Stomach smooth muscle (tissue), 2 donors: ENCODE measurements around the gene ZNF814.
A peak's percentile ranks its signal among the peaks of the same experiment; 100 is the strongest.
"Not testable (repeated sequence)": the region's sequence is repeated elsewhere in the genome, so short reads cannot be mapped to it uniquely, and the experiment has no call there.

Experiments
- H3K27ac ChIP-seq: one replicate; pipeline ENCODE4 v1.7.0; 2013; ENCODE audit warnings: mild to moderate bottlenecking, low read length, inconsistent platforms
- H3K27me3 ChIP-seq, 2 donors: one replicate each; pipeline ENCODE4 v1.7.0; 2013; ENCODE audit warnings: low read length in 2 of 2; ENCODE audit not compliant: insufficient read depth in 2 of 2, control insufficient read depth in 1 of 2
- H3K36me3 ChIP-seq, 2 donors: one replicate each; pipeline ENCODE4 v1.7.0; 2013; ENCODE audit warnings: low read length in 2 of 2; ENCODE audit not compliant: control insufficient read depth in 2 of 2, insufficient read depth in 2 of 2
- H3K4me1 ChIP-seq: one replicate; pipeline ENCODE4 v1.7.0; 2013; ENCODE audit warnings: low read length; ENCODE audit not compliant: control insufficient read depth, insufficient read depth
- H3K4me3 ChIP-seq, 2 donors: one replicate each; pipeline ENCODE4 v1.7.0; 2013; ENCODE audit warnings: low read length in 2 of 2
- H3K9ac ChIP-seq, 2 donors: one replicate each; pipeline ENCODE4 v1.7.0; 2013; ENCODE audit warnings: low read length in 2 of 2, mild to moderate bottlenecking in 1 of 2
- H3K9me3 ChIP-seq, 2 donors: one replicate each; pipeline ENCODE4 v1.7.0; 2013; ENCODE audit warnings: low read length in 2 of 2; ENCODE audit not compliant: control insufficient read depth in 2 of 2
- donor health status: healthy.
- donor health status: Pancreatic carcinoma.

ZNF814 gene

DNA sequence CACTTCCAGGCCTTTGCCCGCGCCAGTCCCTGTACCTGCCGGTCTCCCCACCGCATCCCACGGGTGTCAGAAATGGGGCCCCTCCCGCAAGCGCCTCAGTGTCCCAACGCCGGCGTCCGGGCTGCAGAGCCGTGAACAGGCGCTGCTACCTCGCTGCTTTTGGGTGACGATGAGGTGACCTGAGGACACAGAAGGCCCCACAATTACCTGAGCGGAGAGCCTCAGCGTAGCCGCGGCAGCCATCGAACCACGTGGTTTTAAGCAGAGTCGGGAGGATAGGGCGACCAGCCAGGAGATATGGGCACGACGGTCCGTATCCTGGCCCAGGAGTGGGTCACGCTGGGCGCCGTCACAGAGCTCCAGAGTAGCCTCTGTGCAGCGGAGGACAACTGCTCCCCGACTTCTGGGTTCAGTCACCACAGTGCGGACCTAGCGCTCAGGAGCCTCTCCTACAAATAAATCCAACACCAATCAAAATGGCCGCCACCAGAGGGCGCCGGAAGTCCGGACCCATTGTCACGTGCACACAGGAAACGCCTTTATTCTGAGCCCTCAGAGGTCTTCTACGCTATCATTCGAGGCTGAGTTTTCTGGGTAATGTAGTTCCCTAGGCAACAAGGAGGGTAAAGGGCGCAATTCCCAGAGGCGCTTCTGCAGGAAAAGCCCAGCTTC, at the start of gene ZNF814:
Gene ZNF814, minus strand, starts transcription at position 478 of the 672 bp plus-strand sequence. Its CDS starts 235 bp downstream, at position 243.
- H3K27me3 ChIP-seq: no peaks in the 10 kb centered on the region
- no peaks in the 10 kb centered on the region for H3K9me3 ChIP-seq
- peak within 1 kb of the TSS; percentile 67 for H3K27ac ChIP-seq
- peaks cover 4% of the 10 kb centered on the region for H3K4me1 ChIP-seq
- no peaks in the 10 kb centered on the region for H3K36me3 ChIP-seq
- H3K9ac ChIP-seq: peak within 1 kb of the TSS; percentile 80 to 82
- H3K4me3 ChIP-seq: peak within 1 kb of the TSS; percentile 88 to 98

DNA sequence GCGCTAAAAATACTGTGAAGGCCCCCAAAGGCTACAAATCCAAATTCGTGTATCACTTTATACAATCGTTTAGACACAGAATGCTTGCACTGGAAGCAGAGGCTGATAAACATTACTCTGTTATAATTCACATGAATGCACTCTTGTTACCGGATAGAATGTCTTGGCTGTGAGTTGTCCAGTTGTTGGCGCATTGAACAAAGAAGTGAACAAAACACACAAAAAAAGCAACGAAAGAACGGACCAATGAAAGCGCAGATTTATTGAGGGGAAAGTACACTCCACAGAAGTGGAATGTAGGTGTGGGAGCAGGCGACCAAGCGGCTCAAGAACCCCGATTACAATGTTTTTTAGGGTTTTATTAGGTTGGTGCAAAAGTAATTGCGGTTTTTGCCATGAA, 46.9 kb upstream of the ZNF814 start:
- Histone ChIP-seq H3K27ac (no peak overlapping the region), H3K9ac (no peak overlapping the region), H3K4me3 (no peak overlapping the region), H3K9me3 (peaks cover 4 to 7% of the 10 kb centered on the region in 2 donors), H3K36me3 (peaks cover 4 to 11% of the 10 kb centered on the region in 2 donors), H3K27me3 (no peaks in the 10 kb centered on the region), H3K4me1 (peaks cover 11% of the 10 kb centered on the region)

DNA sequence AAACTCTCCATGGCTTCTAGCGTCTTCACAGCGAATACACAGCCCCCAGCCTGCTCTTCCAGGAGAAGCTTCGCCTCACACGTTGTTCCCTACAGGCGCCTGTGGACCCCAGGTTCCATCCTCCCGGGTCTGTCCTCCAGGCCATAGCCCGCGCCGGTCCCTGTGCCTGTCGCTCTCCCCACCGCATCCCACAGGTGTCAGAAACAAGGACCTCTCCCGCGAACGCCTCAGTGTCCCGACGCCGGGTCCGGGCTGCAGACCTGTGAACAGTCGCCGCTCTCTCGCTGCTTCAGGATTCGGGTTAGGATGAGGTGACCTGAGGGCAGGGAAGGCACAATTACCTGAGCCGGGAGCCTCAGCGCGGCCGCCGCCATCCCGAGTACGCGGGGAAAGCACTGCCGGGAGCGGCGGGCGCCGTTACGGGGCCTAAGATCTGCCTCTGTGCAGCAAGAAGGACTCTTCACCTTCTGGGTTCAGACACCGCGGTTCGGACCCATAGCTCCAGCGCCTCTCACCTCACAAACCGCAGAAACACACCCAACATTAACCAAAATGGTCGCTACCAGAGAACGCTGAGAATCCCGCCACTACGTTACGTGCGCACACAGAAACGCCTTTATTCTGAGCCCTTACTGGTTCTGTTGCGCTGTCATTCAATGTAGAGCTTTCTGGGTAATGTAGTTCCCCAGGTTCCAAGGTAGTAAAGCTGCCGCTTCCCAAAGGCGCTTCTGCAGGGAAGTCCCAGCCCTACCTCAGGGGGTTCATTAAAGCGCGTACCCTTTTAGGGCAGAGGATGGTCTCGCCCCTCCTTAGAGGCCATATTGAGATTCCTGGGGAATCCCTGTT, 46.2 kb upstream of the ZNF814 start, which contains the start of gene ZNF418:
Gene ZNF418, minus strand, starts transcription at position 583 of the 846 bp plus-strand sequence. CDS start 1,580 bp downstream, outside the sequence.
- H3K9ac ChIP-seq: peak within 1 kb of the TSS; percentile 80
- H3K36me3 ChIP-seq: peaks cover 9 to 15% of the 10 kb centered on the region in 2 donors
- H3K9me3 ChIP-seq: peaks cover 4 to 7% of the 10 kb centered on the region in 2 donors
- H3K27me3 ChIP-seq: no peaks in the 10 kb centered on the region
- peak within 1 kb of the TSS; percentile 79 to 93 for H3K4me3 ChIP-seq
- H3K27ac ChIP-seq: peak within 1 kb of the TSS; percentile 58
- peaks cover 11% of the 10 kb centered on the region for H3K4me1 ChIP-seq

DNA sequence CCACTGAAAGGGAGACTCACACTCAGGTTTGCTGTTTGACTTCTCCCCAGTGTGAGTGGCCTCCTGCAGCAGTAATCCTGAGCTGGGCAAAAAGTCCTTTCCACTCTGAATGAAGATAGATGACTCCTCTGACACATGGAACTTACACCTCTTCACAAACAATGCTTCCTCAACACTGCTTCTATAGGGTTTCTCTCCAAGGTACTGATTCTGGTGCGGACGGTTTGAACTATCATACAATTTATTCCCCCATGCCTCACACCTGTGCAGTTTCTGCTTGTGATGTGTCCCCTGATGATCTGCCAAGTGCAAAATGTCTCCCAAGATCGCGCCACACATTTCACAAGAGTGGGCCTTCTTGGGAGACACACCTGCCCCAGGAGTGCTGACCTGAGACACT, 38.8 kb upstream of the ZNF814 start:
- no peaks in the 10 kb centered on the region for H3K27me3 ChIP-seq
- H3K27ac ChIP-seq: no peak overlapping the region
- H3K4me3 ChIP-seq: peak overlapping the region in 1 of 2 donors; percentile 46
- H3K36me3 ChIP-seq: peaks cover 39 to 48% of the 10 kb centered on the region in 2 donors
- H3K9me3 ChIP-seq: peaks cover 30 to 39% of the 10 kb centered on the region in 2 donors
- no peak overlapping the region for H3K9ac ChIP-seq
- no peaks in the 10 kb centered on the region for H3K4me1 ChIP-seq

DNA sequence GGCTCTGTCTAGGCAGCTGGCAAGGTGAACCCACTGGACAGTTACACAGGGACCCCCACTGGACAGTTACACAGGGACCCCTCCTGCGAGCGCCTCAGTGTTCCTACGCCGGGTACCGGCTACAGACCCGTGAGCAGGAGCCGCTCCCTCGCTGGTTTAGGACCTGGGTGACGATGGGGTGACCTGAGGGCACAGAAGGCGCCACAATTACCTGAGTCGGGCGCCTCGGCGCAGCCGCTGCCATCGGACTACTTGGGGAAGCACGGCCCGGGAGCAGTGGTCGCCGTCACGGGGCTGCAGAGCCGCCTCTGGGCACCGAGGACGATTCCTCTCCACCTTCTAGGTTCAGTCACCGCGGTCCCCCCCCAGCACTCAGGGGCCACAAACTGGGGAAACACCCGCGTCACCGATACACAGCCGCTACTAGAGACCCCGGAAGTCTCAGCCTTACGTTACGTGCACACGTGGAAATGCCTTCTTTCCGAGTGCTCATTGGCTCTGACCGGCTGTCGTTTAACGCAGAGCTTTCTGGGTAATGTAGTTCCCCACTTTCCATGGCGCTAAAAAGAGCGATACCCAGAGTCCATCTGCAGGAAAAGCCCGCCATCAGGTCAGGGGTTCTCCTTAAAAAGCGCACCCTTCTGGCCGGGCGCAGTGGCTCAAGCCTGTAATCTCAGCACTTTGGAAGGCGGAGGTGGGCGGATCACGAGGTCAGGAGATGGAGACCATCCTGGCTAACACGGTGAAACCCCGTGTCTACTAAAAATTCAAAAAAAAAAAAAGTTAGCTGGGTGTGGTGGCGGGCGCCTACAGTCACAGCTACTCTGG, 27.5 kb upstream of the ZNF814 start, which contains the start of gene ZNF417:
Gene ZNF417, minus strand, starts transcription at position 425 of the 828 bp plus-strand sequence. Its CDS starts 181 bp downstream, at position 244.
- Histone ChIP-seq H3K36me3 (peaks cover 11 to 16% of the 10 kb centered on the region in 2 donors), H3K9ac (peak within 1 kb of the TSS; percentile 81 to 89), H3K4me1 (peaks cover 11% of the 10 kb centered on the region), H3K4me3 (peak within 1 kb of the TSS; percentile 82 to 91), H3K27ac (peak within 1 kb of the TSS; percentile 58)
- H3K27me3 ChIP-seq, H3K9me3 ChIP-seq: not testable (repeated sequence)

DNA sequence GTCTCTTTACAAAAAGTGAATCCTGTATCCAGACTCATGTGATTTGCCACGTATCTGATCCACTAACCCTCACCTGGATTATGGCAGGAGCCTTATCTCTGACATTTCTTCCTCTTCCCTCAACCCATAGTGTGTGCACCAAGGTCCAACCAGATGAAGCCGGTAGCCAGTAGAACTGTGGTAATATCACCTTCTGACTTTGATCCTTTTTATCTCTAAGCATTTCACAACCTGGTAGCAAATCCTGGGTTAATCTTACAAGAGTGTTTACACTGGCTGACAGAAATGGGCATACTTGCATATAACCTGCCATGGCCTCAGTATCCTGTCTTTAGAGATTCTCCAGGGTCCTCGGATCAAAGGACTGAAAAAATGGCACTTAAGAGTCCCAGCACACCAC, 25.7 kb upstream of the ZNF814 start:
- H3K36me3 ChIP-seq: peaks cover 14 to 18% of the 10 kb centered on the region in 2 donors

DNA sequence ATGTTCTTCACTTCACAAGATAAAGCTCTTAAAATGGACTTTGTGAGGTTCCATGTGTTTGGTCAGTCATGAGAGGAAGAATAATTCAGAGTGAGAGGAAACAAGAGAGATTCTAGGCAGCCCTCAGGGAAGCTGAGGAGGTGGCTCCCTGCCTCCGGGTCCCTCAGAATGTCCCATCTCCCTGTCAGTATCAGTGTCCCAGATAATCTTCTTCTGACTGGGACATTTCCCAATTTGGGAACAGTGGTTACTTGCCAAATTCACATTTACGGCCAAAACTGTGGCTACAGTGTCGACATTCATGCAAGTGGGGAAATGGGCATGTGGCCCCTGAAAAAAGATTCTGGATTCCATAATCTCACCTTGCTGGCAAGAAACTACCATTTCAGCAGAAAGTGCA, 18.6 kb upstream of the ZNF814 start:
- H3K27me3 ChIP-seq: no peaks in the 10 kb centered on the region
- no peak overlapping the region for H3K9ac ChIP-seq
- peaks cover 0 to 9% of the 10 kb centered on the region in 2 donors for H3K9me3 ChIP-seq
- H3K4me1 ChIP-seq: no peaks in the 10 kb centered on the region
- no peak overlapping the region for H3K4me3 ChIP-seq
- no peak overlapping the region for H3K27ac ChIP-seq
- peaks cover 21 to 32% of the 10 kb centered on the region in 2 donors for H3K36me3 ChIP-seq

More for the DNA sequence above, 25.7 kb upstream of the ZNF814 start:
- Histone ChIP-seq H3K9me3 (peaks cover 0 to 8% of the 10 kb centered on the region in 2 donors), H3K4me3 (peak overlapping the region; percentile 8 to 17), H3K4me1 (peaks cover 11% of the 10 kb centered on the region), H3K27me3 (no peaks in the 10 kb centered on the region), H3K9ac (no peak overlapping the region), H3K27ac (no peak overlapping the region)

DNA sequence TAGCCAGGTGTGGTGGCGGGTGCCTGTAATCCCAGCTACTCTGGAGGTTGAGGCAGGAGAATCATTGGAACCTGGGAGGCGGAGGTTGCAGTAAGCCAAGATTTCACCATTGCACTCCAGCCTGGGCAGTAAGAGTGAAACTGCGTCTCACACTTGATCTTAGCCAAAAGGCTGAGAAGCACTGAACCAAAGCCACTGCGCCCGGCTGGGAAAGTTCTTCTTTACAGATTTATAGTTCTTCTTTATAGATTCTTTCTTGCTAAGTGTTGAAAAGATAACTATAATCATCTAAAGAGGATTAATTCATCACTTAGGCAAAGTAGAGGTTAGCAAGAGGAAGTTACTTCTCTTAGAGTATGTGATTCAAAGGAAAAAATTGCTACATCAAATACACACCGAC, 16.4 kb upstream of the ZNF814 start:
- Histone ChIP-seq H3K27me3 (no peaks in the 10 kb centered on the region), H3K4me3 (no peak overlapping the region), H3K9me3 (peaks cover 0 to 3% of the 10 kb centered on the region in 2 donors), H3K27ac (no peak overlapping the region), H3K4me1 (no peaks in the 10 kb centered on the region), H3K9ac (no peak overlapping the region), H3K36me3 (peaks cover 10 to 17% of the 10 kb centered on the region in 2 donors)

DNA sequence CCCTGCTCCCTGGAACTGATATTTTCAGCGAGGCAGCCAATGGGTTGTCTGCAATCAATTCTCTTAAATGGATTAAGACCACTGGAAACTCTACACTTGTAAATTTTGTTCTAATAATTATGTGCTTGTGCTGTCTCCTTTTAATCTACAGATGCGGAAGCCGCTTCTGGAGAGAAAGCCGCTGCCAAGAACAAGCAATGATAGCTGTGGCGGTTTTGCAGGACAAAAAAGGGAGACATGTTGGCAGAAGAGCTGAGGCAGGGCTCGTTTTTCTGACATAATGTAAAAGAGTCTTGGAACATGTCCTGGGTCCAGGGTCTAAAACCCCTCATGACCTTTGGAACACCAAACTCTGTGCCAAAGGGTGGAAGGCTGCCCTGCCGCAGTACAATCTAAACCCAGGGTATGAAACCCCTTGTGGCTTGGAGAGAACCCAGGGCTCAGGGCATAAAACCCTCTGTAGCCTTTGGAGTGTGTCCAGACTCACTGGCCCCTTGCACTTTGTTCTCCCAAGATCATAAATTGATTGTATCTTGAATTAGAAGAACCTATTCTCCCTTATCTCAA, 14.9 kb upstream of the ZNF814 start:
- no peaks in the 10 kb centered on the region for H3K27me3 ChIP-seq
- peaks cover 4 to 16% of the 10 kb centered on the region in 2 donors for H3K36me3 ChIP-seq
- H3K9me3 ChIP-seq: peaks cover 0 to 3% of the 10 kb centered on the region in 2 donors
- no peak overlapping the region for H3K9ac ChIP-seq
- H3K4me1 ChIP-seq: no peaks in the 10 kb centered on the region
- H3K4me3 ChIP-seq: no peak overlapping the region
- no peak overlapping the region for H3K27ac ChIP-seq

DNA sequence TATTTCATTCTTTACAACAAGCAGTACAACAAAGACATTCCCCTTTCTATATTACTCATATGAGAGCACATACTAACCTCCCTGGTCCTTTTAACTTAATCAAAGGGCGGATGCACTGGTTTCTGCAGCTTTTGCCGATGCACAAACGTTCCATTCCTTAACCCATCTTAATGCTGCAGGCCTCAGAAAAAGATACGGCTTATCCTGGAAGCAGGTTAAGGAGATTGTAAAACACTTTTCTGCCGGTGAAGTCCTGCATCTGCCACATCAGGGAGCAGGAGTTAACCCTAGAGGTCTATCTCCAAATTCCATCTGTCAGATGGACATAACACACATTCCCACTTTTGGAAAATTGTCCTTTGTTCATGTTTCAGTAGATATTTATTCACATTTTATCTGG, 11.5 kb upstream of the ZNF814 start:
- Histone ChIP-seq H3K9me3 (no peaks in the 10 kb centered on the region), H3K36me3 (no peaks in the 10 kb centered on the region), H3K27ac (no peak overlapping the region), H3K9ac (no peak overlapping the region), H3K27me3 (no peaks in the 10 kb centered on the region), H3K4me1 (no peaks in the 10 kb centered on the region), H3K4me3 (no peak overlapping the region)
